RWPE2 (cell line): ENCODE data around the gene RAP1GAP.
A peak's percentile ranks its signal among the peaks of the same experiment; 100 is the strongest.

Source experiments
- ATAC-seq: fragments of 200-7000 bp; cut with Tn5 transposase; 3 replicates; pipeline ENCODE4 v1.9.1; 2021; ENCODE audit warnings: low read depth
- DNase-seq: peaks from one replicate; pipeline ENCODE4 v3.0.0-alpha.2; 2020; ENCODE audit warnings: low spot score
- H3K27ac ChIP-seq: fragments of 450-650 bp; 2 replicates; pipeline ENCODE4 v1.5.1; 2017; ENCODE audit warnings: mild to moderate bottlenecking; ENCODE audit not compliant: poor library complexity, severe bottlenecking
- H3K27me3 ChIP-seq: fragments of 250-450 bp; sonication (Bioruptor Pico); 2 replicates; pipeline ENCODE4 v1.5.1; 2021; ENCODE audit warnings: mild to moderate bottlenecking, moderate library complexity; ENCODE audit not compliant: insufficient read depth, poor library complexity, severe bottlenecking
- H3K36me3 ChIP-seq: fragments of 250-450 bp; sonication (Bioruptor Pico); 2 replicates; pipeline ENCODE4 v1.5.1; 2020; ENCODE audit warnings: low read depth, mild to moderate bottlenecking, moderate library complexity
- H3K4me1 ChIP-seq: fragments of 250-450 bp; sonication (Bioruptor Pico); 2 replicates; pipeline ENCODE4 v1.5.1; 2021; ENCODE audit warnings: mild to moderate bottlenecking, moderate library complexity; ENCODE audit not compliant: insufficient read depth, poor library complexity, severe bottlenecking
- H3K4me3 ChIP-seq: fragments of 250-450 bp; sonication (Bioruptor Pico); 2 replicates; pipeline ENCODE4 v1.5.1; 2021; ENCODE audit warnings: mild to moderate bottlenecking, moderate library complexity; ENCODE audit not compliant: severe bottlenecking
- H3K9me3 ChIP-seq: fragments of 250-450 bp; sonication (Bioruptor Pico); 2 replicates; pipeline ENCODE4 v1.5.1; 2021; ENCODE audit warnings: mild to moderate bottlenecking, moderate library complexity; ENCODE audit not compliant: severe bottlenecking
- CTCF ChIP-seq: fragments of 450-650 bp; IDR thresholded peaks from one replicate; pipeline ENCODE4 v1.5.1; 2017; ENCODE audit warnings: mild to moderate bottlenecking, moderate library complexity; ENCODE audit not compliant: poor library complexity, severe bottlenecking

RAP1GAP gene

GRCh38 chr1:21659099-21659923 lies 9.8 kb downstream of the RAP1GAP start:
- no peaks in the 10 kb centered on the region for H3K36me3 ChIP-seq
- H3K27ac ChIP-seq = no peak overlapping the region
- no peaks in the 10 kb centered on the region for H3K9me3 ChIP-seq
- H3K27me3 ChIP-seq = peaks cover 3% of the 10 kb centered on the region
- peak; percentile 63 for ATAC-seq
- TF ChIP-seq CTCF = peak; percentile 96
- H3K4me1 ChIP-seq = no peaks in the 10 kb centered on the region
- no peak overlapping the region for H3K4me3 ChIP-seq
- DNase-seq = no peak

GRCh38 chr1:21657456-21658190 lies 11.5 kb downstream of the RAP1GAP start:
- Histone ChIP-seq H3K27me3 (peaks cover 3% of the 10 kb centered on the region), H3K4me1 (no peaks in the 10 kb centered on the region)
- no peak for TF ChIP-seq CTCF

GRCh38 chr1:21655748-21656147 lies 13.4 kb downstream of the RAP1GAP start:
- Histone ChIP-seq H3K4me3 (no peak overlapping the region), H3K36me3 (no peaks in the 10 kb centered on the region), H3K9me3 (no peaks in the 10 kb centered on the region), H3K4me1 (no peaks in the 10 kb centered on the region), H3K27me3 (peaks cover 3% of the 10 kb centered on the region), H3K27ac (no peak overlapping the region)
- peak; percentile 11 for TF ChIP-seq CTCF
- ATAC-seq (peak; percentile 60), DNase-seq (no peak)

More at GRCh38 chr1:21657456-21658190, 11.5 kb downstream of the RAP1GAP start:
- no peak overlapping the region for H3K27ac ChIP-seq
- DNase-seq (no peak), ATAC-seq (no peak)
- H3K9me3 ChIP-seq = no peaks in the 10 kb centered on the region
- H3K4me3 ChIP-seq = no peak overlapping the region
- no peaks in the 10 kb centered on the region for H3K36me3 ChIP-seq

GRCh38 chr1:21655259-21655658 lies 13.9 kb downstream of the RAP1GAP start:
- ATAC-seq = no peak
- H3K9me3 ChIP-seq = no peaks in the 10 kb centered on the region
- peaks cover 3% of the 10 kb centered on the region for H3K27me3 ChIP-seq
- H3K4me1 ChIP-seq = no peaks in the 10 kb centered on the region
- no peak for TF ChIP-seq CTCF
- no peak overlapping the region for H3K4me3 ChIP-seq
- no peak overlapping the region for H3K27ac ChIP-seq
- DNase-seq = no peak
- H3K36me3 ChIP-seq = no peaks in the 10 kb centered on the region

GRCh38 chr1:21654209-21654608 lies 14.9 kb downstream of the RAP1GAP start:
- DNase-seq (no peak), ATAC-seq (no peak)
- TF ChIP-seq CTCF = no peak
- Histone ChIP-seq H3K9me3 (no peaks in the 10 kb centered on the region), H3K36me3 (no peaks in the 10 kb centered on the region), H3K4me1 (no peaks in the 10 kb centered on the region), H3K4me3 (no peak overlapping the region), H3K27me3 (no peaks in the 10 kb centered on the region), H3K27ac (no peak overlapping the region)
